Measurements from ENCODE around the gene ZNF236.

The ZNF236 gene

GRCh38 chr18:76821356-76821874 is 942 bp upstream of the ZNF236 start:
- DNase-seq (ENCODE audit: low read depth in 2 of 2), result no peak

GRCh38 chr18:76821875-76822505 is 367 bp upstream of the ZNF236 start:
- DNase-seq (ENCODE audit: low read depth in 2 of 2), result peak; percentile 27 to 60

GRCh38 chr18:76823161-76823538 is 793 bp downstream of the ZNF236 start:
- no peak for DNase-seq (ENCODE audit: low read depth in 2 of 2)

- DNase-seq (ENCODE audit: low read depth in 2 of 2), result no peak
These were observed 1.2 kb downstream of the ZNF236 start for GRCh38 chr18:76823587-76824011.

- no peak for DNase-seq (ENCODE audit: low read depth in 2 of 2)
These were observed 1.9 kb downstream of the ZNF236 start for GRCh38 chr18:76824145-76824676.

- DNase-seq (ENCODE audit: low read depth in 2 of 2), result no peak
These were observed 2.4 kb downstream of the ZNF236 start for GRCh38 chr18:76824754-76825153.

- DNase-seq (ENCODE audit: low read depth in 2 of 2), result no peak
These were observed 5.1 kb downstream of the ZNF236 start for GRCh38 chr18:76827205-76828200.

- DNase-seq (ENCODE audit: low read depth in 2 of 2), result no peak
These were observed 12.0 kb downstream of the ZNF236 start for GRCh38 chr18:76834379-76834778.

GRCh38 chr18:76835380-76835779 is 13.0 kb downstream of the ZNF236 start:
- DNase-seq (ENCODE audit: low read depth in 2 of 2), result no peak

GRCh38 chr18:76837071-76837470 is 14.7 kb downstream of the ZNF236 start:
- DNase-seq (ENCODE audit: low read depth in 2 of 2), result no peak

- DNase-seq (ENCODE audit: low read depth in 2 of 2), result no peak
These were observed 15.8 kb downstream of the ZNF236 start for GRCh38 chr18:76838182-76838581.

GRCh38 chr18:76839086-76839794 is 16.9 kb downstream of the ZNF236 start:
- DNase-seq (ENCODE audit: low read depth in 2 of 2), result no peak

GRCh38 chr18:76842837-76843530 is 20.6 kb downstream of the ZNF236 start:
- DNase-seq (ENCODE audit: low read depth in 2 of 2), result no peak

GRCh38 chr18:76844144-76844543 is 21.8 kb downstream of the ZNF236 start:
- no peak for DNase-seq (ENCODE audit: low read depth in 2 of 2)

- no peak for DNase-seq (ENCODE audit: low read depth in 2 of 2)
These were observed 22.6 kb downstream of the ZNF236 start for GRCh38 chr18:76844742-76845477.

- DNase-seq (ENCODE audit: low read depth in 2 of 2), result no peak
These were observed 23.9 kb downstream of the ZNF236 start for GRCh38 chr18:76846217-76846616.

- DNase-seq (ENCODE audit: low read depth in 2 of 2), result no peak
These were observed 25.6 kb downstream of the ZNF236 start for GRCh38 chr18:76847916-76848315.

GRCh38 chr18:76850112-76850511 is 27.8 kb downstream of the ZNF236 start:
- no peak for DNase-seq (ENCODE audit: low read depth in 2 of 2)

GRCh38 chr18:76855594-76855993 is 33.2 kb downstream of the ZNF236 start:
- DNase-seq (ENCODE audit: low read depth in 2 of 2), result no peak

- DNase-seq (ENCODE audit: low read depth in 2 of 2), result no peak
These were observed 35.1 kb downstream of the ZNF236 start for GRCh38 chr18:76857476-76857875.
